Measurements from ENCODE around the gene GPR83.
"Not testable (repeated sequence)": the region's sequence is repeated elsewhere in the genome, so short reads cannot be mapped to it uniquely, and the experiment has no call there.

Gene GPR83

GRCh38 chr11:94400839-94401772, at the start of gene GPR83:
GPR83 (minus strand) TSS chr11:94401419; CDS start chr11:94401247, 172 bp downstream.
- DNase-seq: no peak

GRCh38 chr11:94450048-94450447, 48.8 kb upstream of the GPR83 start:
- DNase-seq: peak; percentile 66

- peak; percentile 93 for DNase-seq
These were observed 48.2 kb upstream of the GPR83 start for GRCh38 chr11:94449437-94449836.

GRCh38 chr11:94449029-94449428, 47.8 kb upstream of the GPR83 start:
- DNase-seq: no peak

- DNase-seq: no peak
These were observed 45.9 kb upstream of the GPR83 start for GRCh38 chr11:94447149-94447548.

GRCh38 chr11:94445641-94446040, 44.4 kb upstream of the GPR83 start:
- DNase-seq: no peak

GRCh38 chr11:94433049-94433448, 31.8 kb upstream of the GPR83 start:
- DNase-seq: no peak

GRCh38 chr11:94424662-94425061, 23.4 kb upstream of the GPR83 start:
- DNase-seq: peak; percentile 51

GRCh38 chr11:94424011-94424410, 22.8 kb upstream of the GPR83 start:
- no peak for DNase-seq

- DNase-seq: no peak
These were observed 22.3 kb upstream of the GPR83 start for GRCh38 chr11:94423507-94423906.

GRCh38 chr11:94418123-94418765, 17.0 kb upstream of the GPR83 start:
- no peak for DNase-seq

- DNase-seq: peak; percentile 69
These were observed 16.3 kb upstream of the GPR83 start for GRCh38 chr11:94417386-94417987.

GRCh38 chr11:94405062-94405833, 4.0 kb upstream of the GPR83 start:
- no peak for DNase-seq

- no peak for DNase-seq
These were observed 1.1 kb upstream of the GPR83 start for GRCh38 chr11:94402355-94402754.

- no peak for DNase-seq
These were observed 600 bp upstream of the GPR83 start for GRCh38 chr11:94401773-94402265.

GRCh38 chr11:94400457-94400838, 771 bp downstream of the GPR83 start:
- DNase-seq: no peak

GRCh38 chr11:94400050-94400449, 1.2 kb downstream of the GPR83 start:
- no peak for DNase-seq

GRCh38 chr11:94398101-94398500, 3.1 kb downstream of the GPR83 start:
- no peak for DNase-seq

GRCh38 chr11:94396282-94396681, 4.9 kb downstream of the GPR83 start:
- no peak for DNase-seq

- not testable (repeated sequence) for DNase-seq
These were observed 9.3 kb downstream of the GPR83 start for GRCh38 chr11:94391937-94392336.

GRCh38 chr11:94379613-94380012, 21.6 kb downstream of the GPR83 start:
- no peak for DNase-seq

- no peak for DNase-seq
These were observed 24.4 kb downstream of the GPR83 start for GRCh38 chr11:94376841-94377240.

- DNase-seq: not testable (repeated sequence)
These were observed 30.6 kb downstream of the GPR83 start for GRCh38 chr11:94370576-94370975.

Data from HCEC 1CT (cell line).